ENCODE measurements around the gene WNT7A.

DNA sequence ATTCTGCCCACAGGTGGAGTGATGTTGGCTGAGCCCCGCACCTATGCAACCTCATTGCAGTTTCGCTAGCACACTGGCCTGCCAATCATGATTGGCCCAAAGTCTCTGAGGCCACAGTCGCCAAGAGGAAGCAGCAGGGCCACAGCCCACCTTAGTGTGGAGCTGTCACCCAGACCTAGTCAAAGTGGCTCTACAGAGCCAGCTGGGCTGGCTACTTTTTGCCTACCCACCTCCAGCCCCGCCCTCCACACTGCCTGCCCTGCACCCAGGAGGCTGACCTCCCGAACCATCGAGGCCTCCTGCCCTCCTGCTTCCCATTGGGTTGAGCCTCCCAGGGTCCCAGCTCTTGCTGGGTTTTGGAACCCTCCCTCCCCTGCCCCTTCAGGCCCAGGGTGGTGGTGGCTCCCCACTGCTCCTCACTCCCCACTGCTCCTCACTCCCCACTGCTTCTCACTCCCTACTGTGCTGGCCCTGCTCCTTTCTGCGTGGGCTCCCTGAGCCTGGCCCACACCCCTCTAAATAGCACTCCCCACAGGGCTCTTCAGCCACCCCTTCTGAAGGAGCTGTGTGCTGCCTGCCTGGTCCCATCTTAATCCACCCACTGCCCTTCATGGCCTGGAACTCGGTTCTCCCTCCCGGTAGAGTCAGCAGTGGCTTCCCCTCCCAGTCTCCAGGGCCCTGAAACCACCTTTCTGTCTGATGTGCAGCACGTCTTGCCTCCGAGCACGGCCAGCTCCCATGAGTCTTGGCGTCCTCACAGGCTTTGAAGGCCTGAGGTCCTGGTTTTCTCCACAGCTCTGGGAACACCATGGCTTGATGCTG is 89.3 kb downstream of the WNT7A start:
- TF ChIP-seq EZH2 (IDR thresholded peaks at IDR 0.05; ENCODE audit: borderline replicate concordance, low read depth, low read length, severe bottlenecking), result no peak
- TF ChIP-seq, protein P1, sequence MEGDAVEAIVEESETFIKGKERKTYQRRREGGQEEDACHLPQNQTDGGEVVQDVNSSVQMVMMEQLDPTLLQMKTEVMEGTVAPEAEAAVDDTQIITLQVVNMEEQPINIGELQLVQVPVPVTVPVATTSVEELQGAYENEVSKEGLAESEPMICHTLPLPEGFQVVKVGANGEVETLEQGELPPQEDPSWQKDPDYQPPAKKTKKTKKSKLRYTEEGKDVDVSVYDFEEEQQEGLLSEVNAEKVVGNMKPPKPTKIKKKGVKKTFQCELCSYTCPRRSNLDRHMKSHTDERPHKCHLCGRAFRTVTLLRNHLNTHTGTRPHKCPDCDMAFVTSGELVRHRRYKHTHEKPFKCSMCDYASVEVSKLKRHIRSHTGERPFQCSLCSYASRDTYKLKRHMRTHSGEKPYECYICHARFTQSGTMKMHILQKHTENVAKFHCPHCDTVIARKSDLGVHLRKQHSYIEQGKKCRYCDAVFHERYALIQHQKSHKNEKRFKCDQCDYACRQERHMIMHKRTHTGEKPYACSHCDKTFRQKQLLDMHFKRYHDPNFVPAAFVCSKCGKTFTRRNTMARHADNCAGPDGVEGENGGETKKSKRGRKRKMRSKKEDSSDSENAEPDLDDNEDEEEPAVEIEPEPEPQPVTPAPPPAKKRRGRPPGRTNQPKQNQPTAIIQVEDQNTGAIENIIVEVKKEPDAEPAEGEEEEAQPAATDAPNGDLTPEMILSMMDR (IDR thresholded peaks at IDR 0.05; ENCODE audit: borderline replicate concordance, extremely low read depth, low read length, poor library complexity, severe bottlenecking), result no peak

Data from DND-41 (cell line).